HG02852 (cell line): ENCODE measurements around the gene GRAMD4.

Source experiments
- ATAC-seq: cut with Tn5 transposase; IDR thresholded peaks from one replicate; pipeline ENCODE4 v1.9.1; 2021; ENCODE audit warnings: mild to moderate bottlenecking, moderate library complexity; ENCODE audit not compliant: unreplicated experiment

Gene GRAMD4

DNA sequence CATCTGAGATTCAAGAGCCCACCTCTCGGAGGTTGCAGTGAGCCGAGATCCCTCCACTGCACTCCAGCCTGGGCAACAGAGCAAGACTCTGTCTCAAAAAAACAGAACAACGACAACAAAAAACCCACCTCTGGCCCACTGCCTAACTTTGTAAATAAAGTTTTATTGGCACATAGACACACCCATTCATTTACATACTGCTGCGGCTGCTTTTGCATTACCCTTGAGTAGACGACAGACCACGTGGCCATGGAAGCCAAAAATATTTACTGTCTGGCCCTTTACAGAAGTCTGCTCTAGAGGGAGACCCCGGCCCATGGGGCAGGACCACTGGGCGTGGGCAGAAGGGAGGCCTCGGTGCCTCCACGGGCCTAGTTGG, 47.0 kb downstream of the GRAMD4 start:
- no peak for ATAC-seq

DNA sequence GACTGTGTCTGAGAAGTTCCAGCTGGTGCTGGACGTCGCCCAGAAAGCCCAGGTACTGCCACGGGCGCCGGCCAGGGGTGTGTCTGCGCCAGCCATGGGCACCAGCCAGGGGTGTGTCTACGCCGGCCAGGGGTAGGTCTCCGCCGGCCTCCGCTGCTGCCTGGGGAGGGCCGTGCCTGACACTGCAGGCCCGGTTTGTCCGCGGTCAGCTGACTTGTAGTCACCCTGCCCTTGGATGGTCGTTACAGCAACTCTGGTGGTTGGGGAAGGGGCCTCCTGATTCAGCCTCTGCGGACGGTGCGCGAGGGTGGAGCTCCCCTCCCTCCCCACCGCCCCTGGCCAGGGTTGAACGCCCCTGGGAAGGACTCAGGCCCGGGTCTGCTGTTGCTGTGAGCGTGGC, 47.9 kb downstream of the GRAMD4 start:
- no peak for ATAC-seq

DNA sequence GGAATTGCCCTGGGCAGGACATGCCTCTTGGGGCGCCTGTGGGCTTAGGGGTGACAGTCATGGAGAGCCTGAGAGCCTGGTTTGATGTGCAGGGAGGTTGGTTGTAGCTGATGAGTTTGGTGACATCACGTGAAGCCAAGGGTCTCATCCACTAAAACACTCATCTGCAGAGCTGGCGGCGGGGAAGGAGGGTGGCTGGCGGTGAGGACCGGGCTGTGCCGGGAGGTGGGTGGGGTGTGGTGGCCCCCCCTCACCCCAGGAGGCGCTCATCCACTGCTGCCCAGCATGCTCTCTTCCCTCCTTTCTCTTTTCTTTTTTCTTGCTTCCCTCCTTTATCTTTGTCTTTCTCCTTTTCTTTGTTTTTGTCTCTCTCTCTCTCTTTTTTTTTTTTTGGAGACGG, 49.0 kb downstream of the GRAMD4 start:
- ATAC-seq, result no peak

DNA sequence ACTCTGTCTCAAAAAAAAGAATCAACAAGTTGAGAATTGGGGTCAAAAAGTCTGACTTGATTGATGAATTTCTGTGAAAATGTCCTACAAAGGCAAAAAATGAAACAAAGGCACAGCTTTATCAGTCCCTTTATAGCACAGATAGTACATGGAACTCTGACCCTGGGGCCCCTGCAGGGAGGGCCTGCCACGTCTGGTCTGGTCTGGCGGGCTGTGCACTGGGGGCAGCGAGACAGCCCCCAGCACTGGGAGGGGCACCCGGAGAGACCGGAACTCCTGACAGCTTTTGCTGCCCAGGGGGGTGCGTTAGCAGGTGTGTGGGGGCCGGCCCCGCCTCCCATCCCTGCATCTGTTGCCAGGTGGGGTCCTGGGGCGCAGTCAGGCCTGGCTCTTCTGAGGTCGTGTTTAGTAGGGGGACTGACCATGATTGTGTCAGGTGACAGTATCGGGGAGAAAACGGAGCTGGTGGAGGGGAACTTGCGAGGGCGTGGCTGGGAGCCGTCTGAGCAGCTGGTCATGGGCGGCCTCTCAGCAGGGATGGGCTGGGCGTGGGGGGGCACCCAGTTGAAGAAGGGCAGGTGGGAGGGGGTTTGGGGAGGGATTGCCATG, 51.7 kb downstream of the GRAMD4 start:
- no peak for ATAC-seq

DNA sequence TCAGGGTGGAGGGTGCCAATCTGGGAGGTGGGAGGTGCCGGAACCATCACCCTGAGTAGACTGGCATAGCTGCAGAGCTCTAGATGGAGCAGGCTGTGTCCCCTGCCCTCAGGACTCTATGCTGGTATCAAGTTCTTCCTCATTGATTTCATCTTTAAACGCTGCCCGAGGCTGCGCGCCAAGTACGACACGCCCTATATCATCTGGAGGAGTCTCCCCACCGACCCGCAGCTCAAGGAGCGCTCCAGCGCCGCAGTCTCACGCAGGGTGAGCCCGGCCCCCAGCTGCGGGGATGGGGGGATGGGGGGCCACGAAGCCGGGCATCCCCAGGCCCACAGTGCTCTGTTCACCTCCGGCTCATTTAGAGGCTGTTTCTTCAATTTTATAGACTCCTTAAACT, 52.5 kb downstream of the GRAMD4 start:
- no peak for ATAC-seq

DNA sequence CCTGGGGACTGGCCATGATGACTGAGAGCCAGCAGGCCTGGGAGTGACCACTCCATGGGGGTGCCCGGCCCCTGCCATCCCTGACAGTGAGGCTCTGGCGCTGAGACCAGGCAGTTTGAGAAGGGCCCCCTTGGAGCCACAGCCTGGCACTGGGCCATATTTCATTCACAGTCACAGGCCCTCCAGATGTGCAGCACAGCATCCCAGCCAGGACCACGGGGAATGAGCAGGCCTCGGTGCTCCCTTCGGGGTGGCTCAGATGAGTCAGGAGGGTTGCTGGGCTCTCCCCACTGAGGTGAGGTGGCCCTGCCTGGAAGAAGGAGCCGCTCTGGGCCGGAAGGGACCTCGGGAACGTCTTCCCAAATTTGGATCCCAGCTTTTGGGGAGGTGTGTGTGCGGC, 53.0 kb downstream of the GRAMD4 start:
- ATAC-seq, result no peak

DNA sequence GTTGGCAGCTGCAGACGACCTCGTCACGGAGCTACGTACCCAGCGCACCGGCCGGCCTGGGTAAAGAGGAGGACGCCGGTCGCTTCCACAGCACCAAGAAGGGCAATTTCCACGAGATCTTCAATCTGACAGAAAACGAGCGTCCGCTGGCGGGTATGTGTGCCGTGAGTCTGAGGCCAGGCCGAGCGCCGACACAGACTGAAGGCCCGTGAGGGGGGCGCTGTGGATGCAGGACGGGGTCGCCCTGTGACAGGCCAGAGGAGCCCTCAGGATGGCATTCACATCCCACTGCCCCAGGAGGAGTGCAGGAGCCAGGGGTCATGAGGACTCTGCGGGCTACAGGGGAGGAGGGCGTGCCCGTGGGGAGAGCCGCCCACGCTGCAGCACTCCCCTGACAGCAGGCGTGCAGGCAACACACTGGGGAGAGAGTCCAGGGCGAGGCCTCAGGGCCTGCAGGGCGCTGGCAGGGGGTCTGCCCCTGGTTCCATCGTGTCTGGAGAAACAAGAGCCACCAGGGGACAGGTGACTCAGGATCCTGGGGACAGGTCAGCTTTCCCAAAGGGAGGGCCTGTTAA, 53.6 kb downstream of the GRAMD4 start:
- no peak for ATAC-seq

DNA sequence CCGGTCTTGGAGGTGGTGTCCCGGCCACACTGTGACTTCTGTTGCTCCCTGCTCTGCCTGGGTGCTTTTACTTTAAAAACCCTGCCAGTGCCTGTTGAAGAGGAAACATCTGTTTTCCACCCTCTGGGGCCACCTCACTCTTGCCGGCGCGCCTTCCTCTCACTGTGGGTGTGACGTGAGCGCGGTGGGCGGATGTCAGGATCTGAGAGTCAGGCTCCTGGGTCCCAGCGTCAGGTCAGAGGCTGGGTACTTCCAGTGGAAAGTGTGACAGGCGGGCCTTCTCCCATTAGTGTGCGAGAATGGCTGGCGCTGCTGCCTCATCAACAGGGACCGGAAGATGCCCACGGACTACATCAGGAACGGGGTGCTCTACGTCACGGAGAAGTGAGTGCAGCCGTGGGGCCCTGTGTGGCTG, 54.2 kb downstream of the GRAMD4 start:
- no peak for ATAC-seq

DNA sequence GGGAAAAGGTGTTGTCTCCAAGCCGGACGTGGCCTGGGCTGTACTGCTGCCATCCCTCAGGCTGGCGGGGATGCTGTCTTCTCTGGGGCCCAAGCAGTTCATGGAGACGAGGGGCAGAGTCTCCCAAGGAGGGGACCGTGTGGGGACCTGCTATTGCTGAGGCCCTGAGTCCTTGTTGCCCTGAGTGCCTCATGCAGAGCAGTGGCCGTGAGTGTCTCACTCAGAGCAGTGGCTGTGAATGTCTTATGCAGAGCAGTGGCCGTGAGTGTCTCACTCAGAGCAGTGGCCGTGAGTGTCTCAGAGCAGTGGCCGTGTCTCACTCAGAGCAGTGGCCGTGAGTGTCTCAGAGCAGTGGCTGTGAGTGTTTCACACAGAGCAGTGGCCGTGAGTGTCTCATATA, 54.7 kb downstream of the GRAMD4 start:
- no peak for ATAC-seq

DNA sequence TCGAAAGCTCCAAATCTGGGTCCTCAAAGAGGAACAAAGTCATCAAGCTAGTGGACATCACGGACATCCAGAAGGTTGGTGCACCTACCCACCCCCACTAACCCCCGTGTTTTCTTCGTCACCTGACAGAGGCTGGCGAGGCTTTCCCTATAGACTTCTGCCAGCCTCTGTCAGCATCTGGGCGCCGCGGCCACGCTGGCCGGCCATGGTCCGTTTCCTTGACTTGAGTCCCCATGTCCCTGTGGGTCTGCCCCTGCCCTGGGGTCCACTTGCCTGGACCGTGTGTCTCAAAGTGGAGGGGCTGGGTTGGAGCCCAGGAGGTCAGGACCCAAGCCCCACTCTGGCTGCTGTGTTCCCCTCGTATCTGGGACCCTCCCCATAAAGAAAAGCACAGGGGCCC, 55.3 kb downstream of the GRAMD4 start:
- no peak for ATAC-seq

DNA sequence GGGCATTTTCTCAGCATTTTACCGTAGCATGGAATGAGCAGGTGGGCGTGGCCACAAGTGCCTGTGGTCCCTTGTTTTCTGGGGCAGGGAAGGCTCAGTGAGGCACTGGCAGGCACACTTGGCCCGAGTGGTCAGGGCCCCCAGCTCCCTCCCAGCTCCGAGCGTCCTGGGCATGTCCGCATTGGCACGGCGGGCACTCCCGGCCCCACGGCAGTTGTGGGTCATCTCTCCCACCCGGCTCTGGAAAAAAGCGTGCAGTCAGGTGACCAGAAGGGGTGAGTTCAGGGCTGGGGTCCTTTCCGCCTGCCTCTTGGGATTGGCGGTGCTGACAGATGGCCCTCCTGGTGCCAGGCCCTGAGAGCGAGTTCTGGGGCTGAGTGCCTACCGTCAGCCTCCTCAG, 55.8 kb downstream of the GRAMD4 start:
- ATAC-seq, result no peak

DNA sequence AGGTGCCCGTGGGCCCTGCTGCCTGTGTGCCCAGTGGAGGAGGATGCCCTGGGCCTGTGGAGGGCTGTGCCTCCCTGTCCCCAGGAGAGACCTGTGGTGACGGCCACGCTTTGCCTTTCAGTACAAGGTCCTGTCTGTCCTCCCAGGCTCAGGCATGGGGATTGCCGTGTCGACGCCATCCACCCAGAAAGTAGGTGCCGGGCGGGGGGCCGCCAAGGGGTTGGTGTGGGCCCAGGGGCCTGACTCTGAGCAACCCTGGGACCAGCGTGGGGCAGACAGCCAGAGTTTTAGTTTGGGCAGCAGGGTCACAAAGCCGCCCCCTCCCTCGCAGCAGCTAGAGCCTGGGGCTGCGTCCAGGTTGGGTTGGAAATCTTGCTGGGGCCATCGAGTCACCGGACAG, 56.3 kb downstream of the GRAMD4 start:
- no peak for ATAC-seq

DNA sequence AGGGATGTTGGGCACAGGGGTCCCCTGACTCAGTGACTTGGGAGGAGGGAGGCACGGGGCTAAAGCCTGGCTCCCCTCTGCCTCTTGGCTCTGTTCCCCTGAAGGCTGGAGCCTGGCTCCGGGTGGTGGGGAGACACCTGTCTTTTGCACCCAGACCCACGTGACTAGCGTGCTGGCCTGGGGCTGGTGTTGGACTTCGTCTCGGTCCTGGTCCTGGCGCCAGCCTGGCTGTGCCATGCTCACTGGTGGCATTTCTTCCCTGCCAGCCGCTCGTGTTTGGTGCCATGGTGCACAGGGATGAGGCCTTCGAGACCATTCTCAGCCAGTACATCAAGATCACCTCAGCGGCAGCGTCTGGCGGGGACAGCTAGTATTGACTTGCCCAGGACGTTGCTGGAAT, 56.7 kb downstream of the GRAMD4 start:
- ATAC-seq, result no peak

DNA sequence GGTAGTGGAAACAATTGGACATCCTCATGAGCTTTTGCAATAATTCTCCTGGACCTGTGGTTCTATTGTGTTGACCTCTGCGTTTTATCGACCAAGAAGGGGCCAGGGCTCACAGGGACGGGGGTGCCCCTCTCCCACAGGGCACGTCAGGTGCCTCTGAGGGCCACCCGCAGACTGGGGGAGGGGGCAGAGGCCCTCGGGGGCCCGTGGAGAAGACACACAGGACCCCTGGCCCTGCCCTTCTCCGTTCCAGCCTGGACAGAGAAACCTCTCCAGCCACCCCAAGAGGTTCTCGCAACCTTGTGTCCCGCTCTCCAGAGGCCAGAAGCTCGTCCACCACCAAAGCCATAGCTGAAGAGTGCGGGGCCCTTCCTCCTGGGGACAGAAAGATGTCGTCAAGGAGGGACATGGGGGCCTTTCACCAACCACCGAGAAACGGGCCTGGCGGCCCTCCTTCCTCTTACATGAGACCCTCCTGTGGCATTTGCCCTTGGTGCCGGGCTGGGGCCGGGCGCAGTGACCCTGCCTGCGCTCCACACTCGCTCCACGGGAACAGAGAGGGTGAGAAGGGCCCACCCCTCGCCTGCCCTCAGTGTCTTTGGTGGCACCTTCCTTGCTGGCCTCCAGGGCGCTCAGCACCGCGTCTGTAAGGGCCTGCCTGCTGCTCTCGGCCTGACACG, 57.3 kb downstream of the GRAMD4 start:
- ATAC-seq, result no peak

DNA sequence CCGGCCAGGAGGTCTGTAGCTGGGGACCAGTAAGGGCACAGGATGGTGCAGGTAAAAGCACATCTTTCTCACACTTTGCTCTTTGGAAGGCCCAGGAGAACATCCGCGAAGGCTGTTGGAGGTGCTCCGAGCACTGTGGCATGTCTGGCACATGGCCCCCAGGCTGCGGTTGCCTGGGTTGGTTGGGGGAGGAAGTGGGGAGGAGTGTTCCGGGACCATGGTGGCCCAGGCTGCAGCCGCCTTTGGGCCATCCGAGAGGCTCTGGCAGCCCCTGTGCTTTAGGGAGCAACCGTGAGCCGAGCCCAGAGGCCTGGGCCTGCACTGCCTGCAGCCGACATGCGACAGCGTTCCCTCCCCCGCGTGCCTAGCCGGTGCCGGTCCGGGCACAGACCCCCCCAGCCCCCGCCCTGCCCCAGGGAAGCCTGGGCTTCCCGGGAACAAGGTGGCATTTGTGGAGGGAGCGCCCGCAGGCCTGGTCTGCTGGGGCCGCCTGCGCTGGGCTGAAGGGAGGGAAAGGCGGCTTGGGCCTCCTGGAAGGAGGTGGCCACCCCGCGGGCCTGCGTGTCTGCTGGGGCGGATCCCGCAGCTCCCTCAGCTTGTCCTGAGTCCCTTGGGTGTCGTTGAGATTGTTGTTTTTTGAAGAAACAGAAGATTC, 57.9 kb downstream of the GRAMD4 start:
- ATAC-seq, result no peak

DNA sequence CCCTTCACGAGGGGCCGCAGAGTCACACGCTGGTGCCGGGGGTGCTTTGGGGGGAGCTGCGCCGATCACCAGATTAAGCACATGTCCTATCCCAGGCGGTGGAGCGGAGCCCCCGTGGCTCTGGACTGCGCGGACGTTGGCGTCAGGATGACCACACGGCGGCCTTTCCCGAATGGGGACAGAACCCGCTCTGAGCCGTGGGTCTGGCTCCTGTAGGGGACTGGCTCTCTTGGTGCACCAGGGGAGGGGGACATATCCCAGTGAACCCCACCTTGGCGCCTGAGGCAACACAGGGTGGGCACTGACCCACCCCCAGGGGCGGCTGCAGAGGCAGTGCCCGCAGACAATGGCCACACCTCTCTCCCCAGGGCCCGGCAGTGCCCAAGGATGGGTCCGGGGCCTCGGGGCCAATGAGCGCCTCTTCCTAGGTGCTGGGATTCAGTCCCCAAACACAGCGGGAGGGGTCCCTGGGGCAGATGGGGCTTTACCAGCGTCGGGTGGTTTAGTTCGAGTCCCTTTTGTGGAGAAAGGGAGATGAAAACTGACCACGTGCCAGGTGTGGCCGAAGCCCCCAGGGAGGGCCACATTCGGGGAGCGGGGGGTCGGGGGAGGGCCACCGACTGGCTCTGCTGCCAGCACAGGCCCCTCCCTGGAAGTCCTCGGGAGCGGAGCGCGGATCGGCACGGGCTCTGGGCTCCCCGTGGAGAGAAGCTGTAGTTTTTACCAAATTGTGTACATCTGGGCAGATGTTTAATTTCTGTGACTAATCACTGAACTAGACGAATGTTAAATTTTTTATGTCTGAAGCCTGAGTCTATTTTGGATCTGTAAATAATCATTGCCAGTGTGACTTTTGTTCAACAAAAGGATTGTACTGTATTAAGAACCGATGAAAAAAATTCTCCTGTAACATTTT, 58.9 kb downstream of the GRAMD4 start:
- ATAC-seq, result no peak

DNA sequence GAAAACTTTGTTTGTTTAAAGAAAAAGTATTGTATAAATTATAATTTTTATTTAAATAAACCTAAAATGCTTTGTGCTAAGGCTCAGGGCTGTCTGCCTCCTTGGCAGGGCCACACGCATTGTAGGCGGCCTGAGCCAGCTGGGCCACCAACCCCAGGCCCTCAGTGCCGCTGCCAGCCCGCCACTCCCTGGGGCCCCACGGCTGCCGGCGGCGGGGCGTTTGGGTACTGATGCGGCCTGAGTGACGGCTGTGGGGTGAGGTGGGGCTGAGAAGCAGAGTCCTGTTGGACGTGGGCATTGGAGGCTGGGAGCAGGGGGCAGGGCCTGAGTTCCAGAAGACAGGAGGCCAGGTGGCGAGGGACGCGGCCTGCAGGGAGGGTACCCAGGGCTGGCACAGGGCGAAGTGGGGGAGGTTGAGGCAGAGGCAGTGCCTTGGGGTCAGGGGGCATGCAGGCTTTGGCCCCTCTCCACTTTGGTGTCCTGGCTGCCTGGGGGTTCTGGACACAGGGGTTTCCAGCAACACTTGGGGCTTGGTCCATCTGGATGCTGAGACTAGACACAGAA, 59.6 kb downstream of the GRAMD4 start:
- ATAC-seq, result no peak

DNA sequence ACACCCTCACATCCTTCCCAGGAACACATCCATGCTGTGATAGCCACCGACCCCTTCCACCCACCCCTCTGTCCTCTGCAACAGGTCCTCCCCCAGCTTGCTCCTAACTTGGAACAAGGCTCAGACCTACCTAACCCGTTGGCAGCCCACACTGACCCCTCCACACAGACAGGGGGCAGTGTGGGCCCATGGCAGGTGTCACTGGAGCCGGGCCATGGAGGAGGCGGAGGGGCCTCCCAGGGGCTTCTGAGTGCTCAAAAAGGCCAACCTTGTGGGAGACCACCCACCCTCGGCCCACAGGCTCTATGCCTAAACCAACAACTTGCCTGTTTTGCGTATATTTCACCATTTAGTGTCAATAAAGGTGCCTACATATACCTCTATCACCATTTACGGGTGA, 60.8 kb downstream of the GRAMD4 start:
- ATAC-seq, result no peak

DNA sequence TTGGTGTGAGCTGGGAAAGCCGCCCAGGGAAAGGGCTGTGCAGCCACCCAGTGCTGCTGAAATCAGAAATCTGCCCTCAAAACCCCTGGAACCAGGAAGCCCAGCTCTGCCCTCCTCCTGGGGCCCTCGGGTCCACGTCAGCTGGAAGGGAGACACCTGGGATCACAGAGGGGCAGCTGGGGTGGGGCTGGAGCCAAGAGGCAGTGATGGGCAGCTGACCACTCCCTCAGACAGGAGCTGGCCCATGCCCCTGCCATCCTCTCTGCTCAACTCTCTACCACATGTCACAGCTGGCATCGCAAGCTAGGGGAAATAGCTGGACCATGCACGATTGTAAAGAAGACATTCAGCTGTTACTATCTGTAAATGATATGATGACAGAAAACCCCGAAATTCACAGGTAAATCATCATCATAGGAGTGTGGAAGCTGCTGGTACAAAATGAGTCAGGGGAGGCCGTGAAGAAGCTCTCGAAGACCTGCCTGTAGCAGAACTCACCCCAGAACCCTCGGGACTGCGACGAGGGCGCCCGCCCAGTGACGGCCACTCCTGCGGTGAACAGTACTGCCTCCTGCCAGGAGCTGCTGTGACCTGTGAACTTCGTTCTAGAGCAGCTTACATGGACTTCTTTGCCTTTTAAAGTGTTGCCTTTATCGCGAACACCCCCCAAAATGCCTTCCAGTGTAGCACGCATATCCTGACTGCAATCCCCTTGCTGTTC, 62.0 kb downstream of the GRAMD4 start:
- ATAC-seq, result no peak

DNA sequence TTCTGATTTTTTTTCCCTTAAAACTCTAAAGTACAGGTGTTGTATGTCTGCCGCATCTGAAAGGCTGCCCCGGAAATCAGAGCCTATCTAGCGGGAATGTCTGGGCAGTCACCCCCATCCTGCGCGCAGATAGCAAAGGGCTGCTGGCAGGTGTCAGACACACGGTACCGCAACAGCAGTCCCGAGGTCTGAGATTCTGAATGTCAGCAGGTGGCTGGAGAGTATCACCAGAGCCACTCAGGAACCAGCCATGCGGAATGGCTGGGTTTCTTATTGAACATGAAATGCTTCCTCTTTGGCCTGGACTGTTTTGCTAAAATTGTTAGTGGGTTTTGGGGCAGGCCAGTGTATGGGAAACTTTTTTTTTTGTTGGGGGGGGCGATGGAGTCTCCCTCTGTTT, 64.5 kb downstream of the GRAMD4 start:
- peak; percentile 69 for ATAC-seq
